Kidney (tissue), 14 donors: Measurements from ENCODE around the gene SPIN2A. TPM values are rescaled to one million over a fixed set of nuclear protein-coding genes. Genes with fewer than 3 reads are reported as not detected.
"Not testable (repeated sequence)": the region's sequence is repeated elsewhere in the genome, so short reads cannot be mapped to it uniquely, and the experiment has no call there.

Experiments used
- DNase-seq, 5 donors: peaks; one replicate each; pipeline ENCODE4 v3.0.0-alpha.2; 2013 to 2020
- FAIRE-seq: peaks from 2 replicates; lab custom pipeline; 2012; peaks lifted over from hg19 to GRCh38; lab: Jason Lieb, UNC
- H3K27ac ChIP-seq, 2 donors: one replicate each; pipeline ENCODE4 v1.7.0; 2013; ENCODE audit warnings: low read depth in 2 of 2, low read length in 2 of 2, inconsistent platforms in 1 of 2
- H3K27me3 ChIP-seq: one replicate; pipeline ENCODE4 v1.7.1; 2013; ENCODE audit warnings: low read length, inconsistent platforms; ENCODE audit not compliant: control insufficient read depth, insufficient read depth
- H3K36me3 ChIP-seq, 3 donors: one replicate each; pipeline versions ENCODE4 v1.7.0 to v1.7.1; 2013; ENCODE audit warnings: low read length in 3 of 3, control low read depth in 1 of 3, inconsistent platforms in 1 of 3; ENCODE audit not compliant: insufficient read depth in 3 of 3, control insufficient read depth in 2 of 3
- H3K4me1 ChIP-seq, 3 donors: one replicate each; pipeline versions ENCODE4 v1.7.0 to v1.7.1; 2013; ENCODE audit warnings: low read length in 3 of 3, inconsistent platforms in 1 of 3, low read depth in 1 of 3; ENCODE audit not compliant: control insufficient read depth in 2 of 3, insufficient read depth in 2 of 3
- H3K4me3 ChIP-seq, 3 donors: one replicate each; pipeline versions ENCODE4 v1.7.0 to v1.8.1; 2013; ENCODE audit warnings: low read length in 3 of 3, control low read depth in 1 of 3, inconsistent platforms in 1 of 3
- H3K9ac ChIP-seq, 3 donors: one replicate each; pipeline versions ENCODE4 v1.7.0 to v1.7.1; 2013; ENCODE audit warnings: low read length in 3 of 3, control low read depth in 1 of 3, inconsistent platforms in 1 of 3
- H3K9me3 ChIP-seq, 3 donors: one replicate each; pipeline versions ENCODE4 v1.7.0 to v1.7.1; 2013; ENCODE audit warnings: low read length in 3 of 3, control low read depth in 1 of 3, inconsistent platforms in 1 of 3; ENCODE audit not compliant: control insufficient read depth in 2 of 3, insufficient read depth in 1 of 3
- CTCF ChIP-seq: IDR thresholded peaks from 3 replicates; pipeline ENCODE4 v1.5.1; 2012; ENCODE audit warnings: mild to moderate bottlenecking, moderate library complexity, borderline replicate concordance; ENCODE audit not compliant: insufficient read depth; ENCODE audit errors: extremely low read depth
- intact Hi-C: fragments of 100-400 bp; cut with DNase I; formaldehyde crosslinking; loops from one replicate; pipeline ENCODE4 v1.11.1; 2022
- polyA plus RNA-seq: library from polyadenylated mRNA; stranded (reverse); fragments of 350-450 nt; fragmentation: Illumina TruSeq; extraction: RNeasy Lipid Tissue Mini Kit (QIAGEN cat#74804); gene quantifications from one replicate; pipeline ENCODE4 v1.2.3, GENCODE V29; 2014; ENCODE audit warnings: low read depth, low replicate concordance; ENCODE audit not compliant: insufficient read depth
- total RNA-seq: library from RNA; stranded (reverse); fragmentation: NEBNext Ultra II Directional; extraction: Animal tissue kit (Norgen Biotek cat#: 25700); gene quantifications from one replicate; pipeline ENCODE4 v1.2.1, GENCODE V29; 2021
- donor health status: control.
- donor health status: control.
- donor health status: control.
- donor health status: control.
- donor health status: control.
- donor health status: DM: yes; HTN: yes; CAD: no.
- donor health status: Normal renal cell carcinoma (clear cell type).

Gene SPIN2A
- total and polyA plus RNA-seq, 2 donors from 2014 or later, result 0.63 TPM; not detected in 1

- no peak for TF ChIP-seq CTCF
- Histone ChIP-seq H3K4me1 (no peaks in the 10 kb centered on the region), H3K9me3 (no peaks in the 10 kb centered on the region), H3K9ac (no peak overlapping the region), H3K27ac (no peak overlapping the region), H3K36me3 (no peaks in the 10 kb centered on the region), H3K4me3 (no peak overlapping the region), H3K27me3 (no peaks in the 10 kb centered on the region)
- DNase-seq, result no peak
- no peak for FAIRE-seq
- intact Hi-C loops, result no loop called here
These were observed 3.5 kb downstream of the SPIN2A start for GRCh38 chrX:57133706-57134105.

GRCh38 chrX:57133284-57133683 is 3.9 kb downstream of the SPIN2A start:
- H3K4me3 ChIP-seq, H3K27ac ChIP-seq, H3K9me3 ChIP-seq, H3K27me3 ChIP-seq, H3K4me1 ChIP-seq, intact Hi-C loops, DNase-seq, H3K9ac ChIP-seq, H3K36me3 ChIP-seq: not testable (repeated sequence)
- FAIRE-seq, result peak; percentile 3

- FAIRE-seq, result no peak
- no peak for TF ChIP-seq CTCF
These were observed 5.2 kb downstream of the SPIN2A start for GRCh38 chrX:57132046-57132445.

GRCh38 chrX:57121816-57122215 is 15.4 kb downstream of the SPIN2A start:
- H3K27me3 ChIP-seq, result no peaks in the 10 kb centered on the region
- no peaks in the 10 kb centered on the region for H3K4me1 ChIP-seq
- no peaks in the 10 kb centered on the region for H3K36me3 ChIP-seq
- FAIRE-seq (no peak), DNase-seq (no peak)
- no peak for TF ChIP-seq CTCF
- intact Hi-C loops, result no loop called here
- peak overlapping the region in 1 of 3 donors; percentile 21 for H3K9ac ChIP-seq
- H3K27ac ChIP-seq, result no peak overlapping the region
- H3K4me3 ChIP-seq, result peak overlapping the region; percentile 63 to 77 (median 73)
- H3K9me3 ChIP-seq, result no peaks in the 10 kb centered on the region

More at GRCh38 chrX:57132046-57132445, 5.2 kb downstream of the SPIN2A start:
- intact Hi-C loops, result no loop called here
- Histone ChIP-seq H3K4me1 (no peaks in the 10 kb centered on the region), H3K27me3 (no peaks in the 10 kb centered on the region), H3K36me3 (no peaks in the 10 kb centered on the region), H3K9ac (no peak overlapping the region), H3K27ac (no peak overlapping the region), H3K4me3 (no peak overlapping the region), H3K9me3 (no peaks in the 10 kb centered on the region)
- DNase-seq, result no peak
